Stimulated activated naive CD8-positive, alpha-beta T cell treated with anti-CD3 and anti-CD28 coated beads, Interleukin-15, Interleukin-2, amounts not matched to agents 100 U/mL and 50 U/mL, for 24 hours (primary cell): ENCODE results near the gene IGDCC3.
"Not testable (repeated sequence)": the region's sequence is repeated elsewhere in the genome, so short reads cannot be mapped to it uniquely, and the experiment has no call there.

Experiments used
- ATAC-seq: fragments of 150-1000 bp; cut with Tn5 transposase; one replicate; pipeline ENCODE4 v1.10.0; 2021
- DNase-seq: peaks from one replicate; pipeline ENCODE4 v3.0.0; 2021

Gene IGDCC3

GRCh38 chr15:65369212-65369547 is 8.6 kb downstream of the IGDCC3 start:
- ATAC-seq (no peak), DNase-seq (no peak)

GRCh38 chr15:65368302-65369211 is 9.2 kb downstream of the IGDCC3 start:
- DNase-seq (no peak), ATAC-seq (no peak)

- DNase-seq (no peak), ATAC-seq (no peak)
Measured at GRCh38 chr15:65366122-65366892, 11.5 kb downstream of the IGDCC3 start.

GRCh38 chr15:65365229-65365628 is 12.6 kb downstream of the IGDCC3 start:
- no peak for ATAC-seq
- no peak for DNase-seq

- ATAC-seq (no peak), DNase-seq (no peak)
Measured at GRCh38 chr15:65363766-65364165, 14.0 kb downstream of the IGDCC3 start.

GRCh38 chr15:65363306-65363705 is 14.5 kb downstream of the IGDCC3 start:
- DNase-seq (no peak), ATAC-seq (no peak)

- DNase-seq (no peak), ATAC-seq (no peak)
Measured at GRCh38 chr15:65362491-65362890, 15.3 kb downstream of the IGDCC3 start.

GRCh38 chr15:65361708-65362459 is 15.9 kb downstream of the IGDCC3 start:
- no peak for ATAC-seq
- no peak for DNase-seq

DNA sequence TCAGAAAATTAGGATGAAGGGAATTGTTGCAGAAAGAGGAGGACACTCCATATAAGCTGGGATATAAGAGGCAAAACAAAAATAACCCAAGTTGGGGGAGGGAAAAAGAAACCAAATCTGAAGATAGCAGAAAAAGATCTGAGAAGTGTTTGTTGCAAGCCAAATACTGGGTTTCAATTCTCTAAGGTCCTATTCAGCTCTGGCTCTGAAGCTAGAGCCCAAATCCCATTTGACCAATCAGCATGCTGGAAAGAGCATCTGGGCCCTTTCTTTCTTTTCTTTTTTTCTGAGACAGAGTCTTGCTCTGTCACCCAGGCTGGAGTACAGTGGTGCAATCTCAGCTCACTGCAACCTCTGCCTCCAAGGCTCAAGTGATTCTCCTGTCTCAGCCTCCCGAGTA is 17.3 kb downstream of the IGDCC3 start:
- ATAC-seq (no peak), DNase-seq (no peak)

DNA sequence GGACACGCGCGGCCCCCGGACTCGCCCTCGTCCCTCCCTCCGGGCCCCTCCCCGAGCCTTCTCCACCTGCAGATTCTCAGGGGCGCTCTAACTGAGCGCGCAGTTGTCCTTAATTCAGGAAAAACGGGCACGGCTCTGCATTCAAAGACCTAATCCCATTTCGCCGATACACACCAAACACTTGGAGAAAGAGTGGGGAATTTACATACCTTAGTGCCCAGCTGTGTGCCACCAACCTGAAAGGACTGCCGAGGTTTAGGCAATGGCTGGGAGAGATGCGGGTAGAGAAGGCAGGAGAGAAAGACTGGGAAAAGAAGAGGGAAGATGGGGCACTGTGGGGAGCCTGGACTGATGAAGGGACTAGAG is 21.8 kb downstream of the IGDCC3 start:
- no peak for DNase-seq
- no peak for ATAC-seq

DNA sequence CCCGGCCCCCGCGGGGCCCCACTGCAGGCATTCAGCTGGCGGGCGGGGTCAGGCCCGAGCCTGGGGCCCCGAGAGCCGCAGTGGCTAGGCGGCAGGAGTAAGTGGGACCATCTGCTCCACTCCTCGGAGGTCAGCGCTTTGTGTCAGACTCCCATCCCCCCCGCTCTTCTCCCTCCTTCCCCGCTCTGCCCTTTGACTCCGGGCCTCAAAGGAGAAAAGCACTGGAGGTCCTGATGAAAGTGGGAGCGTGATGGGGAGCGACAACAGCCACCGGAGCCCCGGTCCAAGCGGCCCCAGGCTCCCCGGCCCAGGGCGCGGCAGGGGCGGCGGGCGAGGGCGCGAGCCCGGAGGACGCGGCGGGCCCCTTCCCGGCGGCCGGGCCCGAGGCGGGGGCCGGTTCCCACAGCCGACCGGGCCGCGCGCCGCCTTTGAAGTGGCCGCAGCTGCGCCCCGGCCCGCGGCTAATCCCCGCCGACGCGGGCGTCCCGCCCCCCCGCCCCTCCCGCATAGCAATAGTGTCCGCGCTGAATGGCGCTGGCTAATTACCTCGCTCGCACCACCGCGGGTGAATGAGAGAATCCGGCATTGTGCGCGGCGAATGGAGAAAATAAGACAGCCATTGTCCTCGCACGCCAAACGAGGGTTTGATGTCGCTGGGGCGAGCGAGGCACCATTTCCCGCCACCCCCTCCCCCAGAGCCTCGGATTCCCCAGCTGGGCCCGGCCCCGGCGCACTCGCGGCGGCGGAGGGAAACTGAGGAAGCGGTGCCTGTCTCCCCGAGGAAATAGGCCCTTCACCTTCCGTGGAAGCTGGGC is 22.4 kb downstream of the IGDCC3 start:
- ATAC-seq (no peak), DNase-seq (no peak)

GRCh38 chr15:65354835-65355172 is 23.0 kb downstream of the IGDCC3 start:
- no peak for DNase-seq

GRCh38 chr15:65351972-65352371 is 25.8 kb downstream of the IGDCC3 start:
- ATAC-seq, DNase-seq: not testable (repeated sequence)

More at GRCh38 chr15:65354835-65355172, 23.0 kb downstream of the IGDCC3 start:
- no peak for ATAC-seq

DNA sequence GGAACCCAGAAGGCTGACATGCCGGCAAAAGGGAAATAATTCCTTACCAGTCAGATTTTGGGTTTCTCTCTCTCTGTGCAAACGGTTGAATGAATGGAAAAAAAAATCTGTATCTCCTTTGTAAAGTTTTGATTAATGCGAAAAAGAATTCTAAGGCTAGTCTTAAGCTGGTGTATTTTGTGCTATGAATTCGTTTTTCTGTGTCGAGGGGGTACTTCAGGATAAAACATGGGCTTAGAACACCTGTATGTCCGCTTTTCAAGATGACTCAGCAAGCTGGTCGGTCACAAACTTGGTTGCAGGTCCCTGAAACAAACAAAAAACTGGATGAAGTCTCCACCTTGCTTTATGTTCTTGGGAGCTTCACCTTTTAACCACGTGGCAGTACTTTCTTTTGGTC is 28.5 kb downstream of the IGDCC3 start:
- ATAC-seq (no peak), DNase-seq (no peak)

DNA sequence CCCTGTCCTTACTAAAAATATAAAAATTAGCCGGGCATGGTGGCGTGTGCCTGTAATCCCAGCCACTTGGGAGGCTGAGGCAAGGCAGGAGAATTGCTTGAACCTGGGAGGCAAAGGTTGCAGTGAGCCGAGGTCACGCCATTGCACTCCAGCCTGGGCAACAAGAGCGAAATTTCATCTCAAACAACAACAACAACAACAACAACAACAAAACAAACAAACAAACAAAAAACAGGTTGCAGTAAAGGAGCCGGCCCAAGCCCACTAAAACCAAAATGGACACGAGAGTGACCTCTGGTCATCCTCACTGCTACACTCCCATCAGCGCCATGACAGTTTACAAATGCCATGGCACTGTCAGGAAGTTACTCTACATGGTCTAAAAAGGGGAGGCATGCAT is 30.0 kb downstream of the IGDCC3 start:
- ATAC-seq, DNase-seq: not testable (repeated sequence)

GRCh38 chr15:65346856-65347598 is 30.8 kb downstream of the IGDCC3 start:
- no peak for DNase-seq
- no peak for ATAC-seq

GRCh38 chr15:65344914-65345275 is 32.9 kb downstream of the IGDCC3 start:
- DNase-seq (no peak), ATAC-seq (no peak)

DNA sequence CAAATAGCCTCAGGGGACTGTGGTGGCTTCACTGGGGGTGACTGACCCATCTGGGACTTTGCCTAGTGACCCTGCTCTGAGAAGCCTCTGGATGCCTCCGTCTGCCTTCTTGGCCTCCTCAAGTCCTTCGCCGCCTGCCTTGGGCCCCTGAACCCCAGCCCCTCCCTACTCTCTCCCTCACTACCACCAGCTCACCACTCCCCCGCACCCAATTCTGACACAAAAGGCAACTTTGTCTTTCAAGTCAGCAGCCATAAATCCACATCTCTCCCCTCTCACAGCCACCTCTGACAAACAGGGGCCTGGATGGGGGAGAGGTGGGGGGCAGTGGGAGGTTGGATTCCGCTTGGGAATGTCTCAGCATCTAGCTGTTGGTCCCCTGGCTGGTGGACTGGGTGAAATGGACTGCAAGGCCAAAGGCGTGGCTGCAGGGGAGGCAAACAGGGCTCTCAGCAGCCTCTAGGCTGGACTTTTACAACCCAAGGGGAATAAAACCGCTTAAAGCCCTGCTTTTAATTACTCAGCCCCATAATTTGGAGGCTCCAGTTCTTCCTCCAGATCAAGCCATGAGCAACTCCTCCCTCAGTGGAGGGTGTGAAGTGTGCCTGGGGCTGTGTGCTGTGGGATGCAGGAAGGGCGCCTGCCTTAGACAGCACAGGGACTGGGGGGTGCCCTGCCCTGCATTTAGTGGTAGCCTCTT is 33.4 kb downstream of the IGDCC3 start:
- ATAC-seq (no peak), DNase-seq (no peak)

DNA sequence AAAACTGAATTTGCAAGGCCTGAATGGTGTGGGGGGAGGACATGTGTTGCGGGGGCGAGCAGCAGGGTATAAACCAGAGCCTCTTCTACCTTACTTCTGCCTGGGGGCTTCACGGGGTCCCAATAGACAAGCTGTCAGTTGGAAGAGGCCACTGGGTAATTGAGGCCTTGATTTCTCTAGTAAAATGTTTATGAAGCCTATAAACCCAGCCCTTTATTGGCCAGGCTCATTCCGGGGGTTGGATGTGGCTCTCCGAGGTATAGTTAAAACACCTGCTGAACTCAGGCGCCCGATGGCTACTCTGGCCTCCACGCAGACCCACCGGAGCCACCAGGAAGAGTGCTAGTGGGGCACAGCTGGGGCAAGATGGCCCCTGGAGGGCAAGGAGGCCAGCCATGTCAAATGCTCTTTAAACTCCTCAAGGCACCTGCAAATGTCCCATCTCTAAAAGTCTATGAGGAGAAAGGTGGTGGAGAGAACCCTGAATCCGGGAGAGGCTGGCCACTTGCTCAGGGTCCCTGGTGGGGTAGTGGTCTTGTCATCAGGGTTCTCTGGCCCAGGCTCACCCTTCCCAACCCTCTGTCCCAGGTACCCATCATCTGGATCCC is 34.3 kb downstream of the IGDCC3 start:
- ATAC-seq: no peak
- DNase-seq: no peak

- no peak for ATAC-seq
Measured at GRCh38 chr15:65342493-65342892, 35.3 kb downstream of the IGDCC3 start.

More at GRCh38 chr15:65342493-65342892, 35.3 kb downstream of the IGDCC3 start:
- DNase-seq: no peak
